A549 (cell line): ENCODE results near the gene GRIK2. TPM values are rescaled to one million over a fixed set of nuclear protein-coding genes. Genes with fewer than 3 reads are reported as not detected.

Source experiments
- ATAC-seq, 2 experiments: fragments of 200-7000 bp in 1 of 2; fragments of >200 bp in 1 of 2; cut with Nextera tagmentation in 1 of 2; cut with Tn5 transposase in 1 of 2; 3 replicates each; pipeline versions ENCODE4 v1.8.0 to v1.9.1; 2018 to 2020; ENCODE audit warnings: mild to moderate bottlenecking in 1 of 2, moderate library complexity in 1 of 2
- CTCF ChIA-PET: fragments of 300-600 bp; sonication (Branson Sonifier 250); formaldehyde crosslinking; extraction: SDS; loops from one replicate; lab custom pipeline; 2021; ENCODE audit warnings: antibody characterized with exemption, inconsistent platforms; lab: Yijun Ruan, JAX
- POLR2A ChIA-PET: fragments of 350-600 bp; formaldehyde crosslinking; extraction: SDS; loops from one replicate; lab custom pipeline; 2021; ENCODE audit warnings: antibody characterized with exemption, inconsistent platforms; lab: Yijun Ruan, JAX
- DNase-seq, 2 experiments: peaks; one replicate each; pipeline versions ENCODE4 v3.0.0 to v3.0.0-alpha.2; 2011 to 2016; ENCODE audit warnings: low read depth in 1 of 2, low spot score in 1 of 2
- FAIRE-seq: peaks from 2 replicates; lab custom pipeline; 2011; peaks lifted over from hg19 to GRCh38; lab: Jason Lieb, UNC
- H3K27ac ChIP-seq, 2 experiments: fragments of >200 bp; sonication (Bioruptor Twin); formaldehyde crosslinking; 3 replicates each; pipeline ENCODE4 v1.5.1; 2016 to 2017
- H3K4me1 ChIP-seq: fragments of >200 bp; sonication (Bioruptor Twin); formaldehyde crosslinking; 3 replicates; pipeline ENCODE4 v1.6.1; 2016
- H3K4me2 ChIP-seq: fragments of >200 bp; sonication (Bioruptor Twin); formaldehyde crosslinking; 3 replicates; pipeline ENCODE4 v1.6.1; 2016
- H3K4me3 ChIP-seq: fragments of >200 bp; sonication (Bioruptor Twin); formaldehyde crosslinking; 3 replicates; pipeline ENCODE4 v1.5.1; 2016
- H3K9me3 ChIP-seq: fragments of >200 bp; sonication (Bioruptor Twin); formaldehyde crosslinking; 3 replicates; pipeline ENCODE4 v1.6.1; 2016
- BHLHE40 ChIP-seq: IDR thresholded peaks from 2 replicates; pipeline ENCODE4 v1.6.1; 2012; ENCODE audit warnings: low read depth, low read length, inconsistent platforms
- CBX8 ChIP-seq: fragments of 200-600 bp; sonication (generic); IDR thresholded peaks from 2 replicates; pipeline ENCODE4 v1.6.1; 2016
- EHMT2 ChIP-seq: fragments of 200-600 bp; sonication (generic); IDR thresholded peaks from 2 replicates; pipeline ENCODE4 v1.6.1; 2016; ENCODE audit warnings: antibody characterized with exemption, low read depth, mild to moderate bottlenecking, moderate library complexity
- ELK1 ChIP-seq: fragments of 150-350 bp; IDR thresholded peaks from 2 replicates; pipeline ENCODE4 v1.6.1; 2014; ENCODE audit warnings: low read depth, mild to moderate bottlenecking, low read length
- FOSL2 ChIP-seq, 2 experiments: fragments of 450-650 bp in 1 of 2; fragments of >200 bp in 1 of 2; sonication (Bioruptor Twin) in 1 of 2; formaldehyde crosslinking; IDR thresholded peaks; 2 replicates each; pipeline versions ENCODE4 v1.5.0 to v1.6.1; 2016 to 2020; ENCODE audit warnings: mild to moderate bottlenecking in 1 of 2, moderate library complexity in 1 of 2
- FOXS1 ChIP-seq: fragments of 250-450 bp; sonication (Bioruptor Pico); IDR thresholded peaks from 2 replicates; pipeline ENCODE4 v1.5.0; 2020; ENCODE audit warnings: mild to moderate bottlenecking, moderate library complexity
- GATA3 ChIP-seq: IDR thresholded peaks from 2 replicates; pipeline ENCODE4 v1.6.1; 2012; ENCODE audit warnings: borderline replicate concordance
- HES2 ChIP-seq: fragments of >200 bp; sonication (Bioruptor Twin); formaldehyde crosslinking; IDR thresholded peaks from 2 replicates; pipeline ENCODE4 v1.6.1; 2016
- HEYL ChIP-seq: fragments of 250-450 bp; sonication (Bioruptor Pico); IDR thresholded peaks from 2 replicates; pipeline ENCODE4 v1.8.0; 2021; ENCODE audit warnings: mild to moderate bottlenecking, moderate library complexity
- HOXA7 ChIP-seq: fragments of 250-450 bp; sonication (Bioruptor Pico); IDR thresholded peaks from 2 replicates; pipeline ENCODE4 v1.5.0; 2020; ENCODE audit warnings: mild to moderate bottlenecking, moderate library complexity
- HOXB13 ChIP-seq: fragments of 250-450 bp; sonication (Bioruptor Pico); IDR thresholded peaks from 2 replicates; pipeline ENCODE4 v1.5.0; 2020; ENCODE audit warnings: low read depth, mild to moderate bottlenecking, moderate library complexity
- HOXB5 ChIP-seq: fragments of 250-450 bp; sonication (Bioruptor Pico); IDR thresholded peaks from 2 replicates; pipeline ENCODE4 v1.5.0; 2020; ENCODE audit warnings: mild to moderate bottlenecking, moderate library complexity
- JUN ChIP-seq, 2 experiments: fragments of >200 bp; sonication (Bioruptor Twin); formaldehyde crosslinking; IDR thresholded peaks; 2 replicates in 1 of 2; 3 replicates in 1 of 2; pipeline ENCODE4 v1.6.1; 2016 to 2017
- JUNB ChIP-seq: fragments of >200 bp; sonication (Bioruptor Twin); formaldehyde crosslinking; IDR thresholded peaks from 2 replicates; pipeline ENCODE4 v1.6.1; 2016
- KDM1A ChIP-seq: fragments of 200-600 bp; sonication (generic); IDR thresholded peaks from 2 replicates; pipeline ENCODE4 v1.6.1; 2016; ENCODE audit warnings: low read depth, mild to moderate bottlenecking
- KDM5A ChIP-seq: fragments of 200-600 bp; sonication (generic); IDR thresholded peaks from 2 replicates; pipeline ENCODE4 v1.6.1; 2016; ENCODE audit warnings: antibody characterized with exemption, mild to moderate bottlenecking
- MYC ChIP-seq: IDR thresholded peaks from 2 replicates; pipeline ENCODE4 v1.6.1; 2012; ENCODE audit warnings: mild to moderate bottlenecking, inconsistent platforms, low read length, improper control_type of control experiment, borderline replicate concordance
- NFE2L2 ChIP-seq: fragments of 150-350 bp; conservative IDR thresholded peaks from 2 replicates; pipeline ENCODE4 v1.6.1; 2014; ENCODE audit warnings: low read length
- NPAS2 ChIP-seq: fragments of 250-450 bp; sonication (Bioruptor Pico); IDR thresholded peaks from 2 replicates; pipeline ENCODE4 v1.8.0; 2022; ENCODE audit warnings: mild to moderate bottlenecking, moderate library complexity, borderline replicate concordance
- PBX3 ChIP-seq: IDR thresholded peaks from 2 replicates; pipeline ENCODE4 v1.6.1; 2012
- RAD21 ChIP-seq, 2 experiments: fragments of >200 bp in 1 of 2; sonication (Bioruptor Twin) in 1 of 2; formaldehyde crosslinking in 1 of 2; IDR thresholded peaks in 1 of 2; conservative IDR thresholded peaks in 1 of 2; 2 replicates in 1 of 2; 3 replicates in 1 of 2; pipeline ENCODE4 v1.6.1; 2012 to 2018; ENCODE audit warnings: inconsistent platforms in 1 of 2
- RARB ChIP-seq: fragments of 250-450 bp; sonication (Bioruptor Pico); IDR thresholded peaks from 2 replicates; pipeline ENCODE4 v1.8.0; 2021; ENCODE audit warnings: mild to moderate bottlenecking, moderate library complexity
- RCOR1 ChIP-seq: fragments of 150-350 bp; IDR thresholded peaks from 2 replicates; pipeline ENCODE4 v1.6.1; 2014; ENCODE audit warnings: antibody characterized with exemption, low read length, low read depth
- RFX5 ChIP-seq: fragments of 450-650 bp; IDR thresholded peaks from 2 replicates; pipeline ENCODE4 v1.7.1; 2014; ENCODE audit warnings: antibody characterized with exemption, mild to moderate bottlenecking, moderate library complexity
- TP53 ChIP-seq: fragments of 250-450 bp; sonication (Bioruptor Pico); IDR thresholded peaks from 2 replicates; pipeline ENCODE4 v1.5.0; 2021; ENCODE audit warnings: mild to moderate bottlenecking, moderate library complexity
- ZNF302 ChIP-seq: fragments of 250-450 bp; sonication (Bioruptor Pico); IDR thresholded peaks from 2 replicates; pipeline ENCODE4 v1.9.0; 2021; ENCODE audit warnings: inconsistent platforms, mild to moderate bottlenecking, moderate library complexity
- ZSCAN20 ChIP-seq: fragments of 250-450 bp; sonication (Bioruptor Pico); IDR thresholded peaks from 2 replicates; pipeline ENCODE4 v1.8.0; 2022; ENCODE audit warnings: mild to moderate bottlenecking, moderate library complexity
- WGBS: methylation state at CpG from one replicate; pipeline ENCODE4 v1.1.6; 2017; ENCODE audit errors: missing lambda C conversion rate; 5-methylcytosine and 5-hydroxymethylcytosine counted together
- polyA plus RNA-seq, 4 experiments: library from polyadenylated mRNA; depleted of rRNA in 3 of 4; stranded (reverse); fragments of >200 nt; fragmentation: RNase III in 1 of 4; extraction: RNeasy Plus Mini Kit Qiagen cat#74134 plus additional on column Dnase treatment in 1 of 4; gene quantifications; 2 replicates in 3 of 4; 3 replicates in 1 of 4; pipeline ENCODE4 v1.2.3, GENCODE V29; 2011 to 2017
- TF ChIP-seq, protein P1 (sequence below): IDR thresholded peaks from 2 replicates; pipeline ENCODE4 v1.6.1; 2012
- TF ChIP-seq, protein P2 (sequence below): fragments of 450-650 bp; IDR thresholded peaks from 2 replicates; pipeline ENCODE4 v1.6.1; 2014; ENCODE audit warnings: antibody characterized with exemption
- TF ChIP-seq, protein P3 (sequence below): fragments of 250-450 bp; sonication (Bioruptor Pico); IDR thresholded peaks from 2 replicates; pipeline ENCODE4 v1.5.0; 2020; ENCODE audit warnings: low read depth, mild to moderate bottlenecking, moderate library complexity
- TF ChIP-seq, protein P4 (sequence below): IDR thresholded peaks from 2 replicates; pipeline ENCODE4 v1.6.1; 2012; ENCODE audit warnings: low read depth, borderline replicate concordance

The GRIK2 gene
- polyA plus RNA-seq, 2 of the 4 experiments (the other 2 are of a cell fraction): 0.56 to 0.65 TPM

DNA sequence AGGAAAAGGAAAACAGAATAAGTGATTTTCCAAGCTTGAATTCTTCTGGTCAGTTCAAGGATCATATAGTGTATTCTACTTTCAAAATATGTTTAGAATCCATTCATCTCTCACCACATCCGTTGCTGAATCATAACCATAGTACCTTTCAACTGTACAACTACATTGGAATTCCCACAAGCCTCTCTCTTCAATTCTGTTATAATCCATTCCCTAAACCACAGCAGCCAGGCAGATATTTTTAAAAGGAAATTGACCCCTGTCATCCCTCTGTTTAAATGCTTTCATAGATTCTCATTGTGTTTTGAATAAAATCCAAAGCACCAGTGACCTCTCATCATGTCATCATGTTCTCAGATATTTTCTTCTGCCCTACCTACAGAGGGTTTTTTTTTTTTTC, 412.7 kb downstream of the GRIK2 start (continued):
- no peak for TF ChIP-seq ZNF302 (CRISPR knock-in tag)
- TF ChIP-seq, protein P1, sequence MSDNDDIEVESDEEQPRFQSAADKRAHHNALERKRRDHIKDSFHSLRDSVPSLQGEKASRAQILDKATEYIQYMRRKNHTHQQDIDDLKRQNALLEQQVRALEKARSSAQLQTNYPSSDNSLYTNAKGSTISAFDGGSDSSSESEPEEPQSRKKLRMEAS: no peak

DNA sequence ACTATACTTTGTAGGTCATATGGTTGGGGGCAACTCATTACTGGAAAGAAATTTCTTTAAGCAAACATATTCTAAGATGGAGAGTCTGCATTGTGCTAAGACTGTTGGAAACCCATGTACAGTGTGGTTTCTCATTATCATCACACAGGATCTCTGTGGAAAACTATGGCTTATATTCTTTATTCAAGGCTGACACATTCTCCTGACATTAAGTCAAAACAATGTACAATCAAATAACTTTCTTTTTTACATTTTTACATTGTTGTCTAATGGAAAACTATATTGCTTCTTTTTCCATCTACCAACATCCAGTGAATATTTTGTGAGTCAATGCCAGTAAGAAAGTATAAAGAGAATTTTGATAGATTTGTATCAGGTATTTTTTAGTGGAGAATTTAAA, 417.6 kb downstream of the GRIK2 start:
- no peak for FAIRE-seq
- no peak for DNase-seq
- no peak overlapping the region for H3K4me3 ChIP-seq
- no peak overlapping the region for H3K4me2 ChIP-seq
- H3K4me1 ChIP-seq: no peaks in the 10 kb centered on the region
- ATAC-seq: no peak
- no peak overlapping the region for H3K27ac ChIP-seq
- H3K9me3 ChIP-seq: no peaks in the 10 kb centered on the region
- TF ChIP-seq KDM1A: no peak
- no peak for TF ChIP-seq NPAS2
- no peak for TF ChIP-seq MYC
- no peak for TF ChIP-seq RCOR1
- TF ChIP-seq TP53 (CRISPR knock-in tag): no peak
- TF ChIP-seq JUN (IDR thresholded peaks at IDR 0.05): no peak
- TF ChIP-seq, protein P2, sequence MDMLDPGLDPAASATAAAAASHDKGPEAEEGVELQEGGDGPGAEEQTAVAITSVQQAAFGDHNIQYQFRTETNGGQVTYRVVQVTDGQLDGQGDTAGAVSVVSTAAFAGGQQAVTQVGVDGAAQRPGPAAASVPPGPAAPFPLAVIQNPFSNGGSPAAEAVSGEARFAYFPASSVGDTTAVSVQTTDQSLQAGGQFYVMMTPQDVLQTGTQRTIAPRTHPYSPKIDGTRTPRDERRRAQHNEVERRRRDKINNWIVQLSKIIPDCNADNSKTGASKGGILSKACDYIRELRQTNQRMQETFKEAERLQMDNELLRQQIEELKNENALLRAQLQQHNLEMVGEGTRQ: no peak
- no peak for TF ChIP-seq HES2
- no peak for TF ChIP-seq HEYL
- no peak for TF ChIP-seq NFE2L2
- no peak for TF ChIP-seq FOSL2 (IDR thresholded peaks at IDR 0.05)
- no peak for TF ChIP-seq FOSL2 (CRISPR knock-in tag; IDR thresholded peaks at IDR 0.05)
- TF ChIP-seq RAD21 (conservative IDR thresholded peaks at IDR 0.05 in 1 of 2, IDR thresholded peaks at IDR 0.05 in 1 of 2): no peak
- TF ChIP-seq JUNB: no peak
- no peak for TF ChIP-seq HOXB13 (CRISPR knock-in tag)
- no peak for TF ChIP-seq ELK1
- TF ChIP-seq, protein P1: no peak
- TF ChIP-seq, protein P3, sequence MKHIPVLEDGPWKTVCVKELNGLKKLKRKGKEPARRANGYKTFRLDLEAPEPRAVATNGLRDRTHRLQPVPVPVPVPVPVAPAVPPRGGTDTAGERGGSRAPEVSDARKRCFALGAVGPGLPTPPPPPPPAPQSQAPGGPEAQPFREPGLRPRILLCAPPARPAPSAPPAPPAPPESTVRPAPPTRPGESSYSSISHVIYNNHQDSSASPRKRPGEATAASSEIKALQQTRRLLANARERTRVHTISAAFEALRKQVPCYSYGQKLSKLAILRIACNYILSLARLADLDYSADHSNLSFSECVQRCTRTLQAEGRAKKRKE (CRISPR knock-in tag): no peak
- TF ChIP-seq HOXB5 (CRISPR knock-in tag): no peak
- TF ChIP-seq RARB: no peak
- no peak for TF ChIP-seq EHMT2
- POLR2A ChIA-PET: no interaction called here
- CTCF ChIA-PET: no interaction called here

GRCh38 chr6:101816716-101817115, 423.2 kb downstream of the GRIK2 start:
- 71% methylated on average over 3 of the region's 3 CpGs for WGBS
- CTCF ChIA-PET: interaction anchor here (0.5 kb wide), 1 partner anchor 164 kb away, joined by 3 read pairs; no protein-coding TSS in a partner anchor
- no peak for DNase-seq

More at GRCh38 chr6:101816716-101817115, 423.2 kb downstream of the GRIK2 start:
- FAIRE-seq (no peak), ATAC-seq (no peak)
- Histone ChIP-seq H3K9me3 (no peaks in the 10 kb centered on the region), H3K4me3 (no peak overlapping the region), H3K27ac (no peak overlapping the region), H3K4me1 (no peaks in the 10 kb centered on the region), H3K4me2 (no peak overlapping the region)
- POLR2A ChIA-PET: no interaction called here
- TF ChIP-seq RFX5 (no peak), ZSCAN20 (CRISPR knock-in tag) (no peak), PBX3 (no peak), HOXA7 (no peak), MYC (no peak), RCOR1 (no peak), JUN (IDR thresholded peaks at IDR 0.05) (no peak), CBX8 (no peak), KDM5A (no peak), GATA3 (no peak), BHLHE40 (no peak), FOXS1 (CRISPR knock-in tag) (no peak)
- TF ChIP-seq, protein P4, sequence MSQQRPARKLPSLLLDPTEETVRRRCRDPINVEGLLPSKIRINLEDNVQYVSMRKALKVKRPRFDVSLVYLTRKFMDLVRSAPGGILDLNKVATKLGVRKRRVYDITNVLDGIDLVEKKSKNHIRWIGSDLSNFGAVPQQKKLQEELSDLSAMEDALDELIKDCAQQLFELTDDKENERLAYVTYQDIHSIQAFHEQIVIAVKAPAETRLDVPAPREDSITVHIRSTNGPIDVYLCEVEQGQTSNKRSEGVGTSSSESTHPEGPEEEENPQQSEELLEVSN: no peak
- TF ChIP-seq, protein P2: no peak
